Endothelial cell of umbilical vein (primary cell): ENCODE data around the gene ZC3H18. TPM values are rescaled to one million over a fixed set of nuclear protein-coding genes. Genes with fewer than 3 reads are reported as not detected.

Source experiments
- BruUV-seq: library from RNA; stranded (reverse); fragments of 400-500 nt; replicated peaks from 2 replicates; lab custom pipeline; 2021; lab: Mats Ljungman, UMichigan
- CTCF ChIA-PET: fragments of 300-600, 350-600 bp; sonication (Branson Sonifier 250); formaldehyde crosslinking; loops from one replicate; lab custom pipeline; 2021; ENCODE audit warnings: antibody characterized with exemption, inconsistent platforms; lab: Charles Lee
- POLR2A ChIA-PET: fragments of 300-600, 350-600 bp; sonication (Branson Sonifier 250); formaldehyde crosslinking; loops from one replicate; lab custom pipeline; 2021; ENCODE audit warnings: antibody characterized with exemption, inconsistent platforms; lab: Charles Lee
- DNase-seq: peaks from one replicate; pipeline ENCODE4 v3.0.0-alpha.2; 2011; ENCODE audit warnings: low read depth, low spot score
- FAIRE-seq: peaks from 2 replicates; lab custom pipeline; 2011; peaks lifted over from hg19 to GRCh38; lab: Jason Lieb, UNC
- H2AFZ ChIP-seq: 2 replicates; pipeline ENCODE4 v1.6.0; 2012; ENCODE audit warnings: low read depth, low read length, control low read depth, inconsistent platforms
- H3K27ac ChIP-seq: 2 replicates; pipeline ENCODE4 v1.5.1; 2011; ENCODE audit warnings: low read depth, mild to moderate bottlenecking, control low read depth, low read length, moderate library complexity; ENCODE audit not compliant: insufficient read depth
- H3K27me3 ChIP-seq, 2 experiments: 2 replicates each; pipeline versions ENCODE4 v1.6.0 to v1.6.1; 2011; ENCODE audit warnings: low read length in 2 of 2, mixed read lengths in 1 of 2; ENCODE audit not compliant: control insufficient read depth in 2 of 2, insufficient read depth in 2 of 2
- H3K36me3 ChIP-seq, 2 experiments: 2 replicates in 1 of 2; 3 replicates in 1 of 2; pipeline ENCODE4 v1.5.1; 2011; ENCODE audit warnings: low read length in 2 of 2, mild to moderate bottlenecking in 1 of 2, moderate library complexity in 1 of 2; ENCODE audit not compliant: control insufficient read depth in 2 of 2, insufficient read depth in 2 of 2; ENCODE audit errors: extremely low read depth in 1 of 2
- H3K4me1 ChIP-seq: 3 replicates; pipeline ENCODE4 v1.5.1; 2011; ENCODE audit warnings: mild to moderate bottlenecking, low read length; ENCODE audit not compliant: control insufficient read depth, insufficient read depth; ENCODE audit errors: extremely low read depth
- H3K4me2 ChIP-seq: 2 replicates; pipeline ENCODE4 v1.6.1; 2011; ENCODE audit warnings: low read length, control low read depth, mixed read lengths; ENCODE audit not compliant: insufficient read depth
- H3K4me3 ChIP-seq, 3 experiments: fragments of 200-600 bp in 1 of 3; sonication (generic), shearing (Covaris generic) in 1 of 3; replicated peaks in 1 of 3; 2 replicates each; pipeline ENCODE4 v1.5.1; 2011 to 2016; ENCODE audit warnings: control low read depth in 3 of 3, low read length in 3 of 3, mild to moderate bottlenecking in 2 of 3, inconsistent platforms in 1 of 3, low read depth in 1 of 3, moderate library complexity in 1 of 3; ENCODE audit not compliant: insufficient read depth in 1 of 3
- H3K79me2 ChIP-seq: 2 replicates; pipeline ENCODE4 v1.6.0; 2012; ENCODE audit warnings: low read length, inconsistent platforms; ENCODE audit not compliant: control insufficient read depth, insufficient read depth
- H3K9ac ChIP-seq: replicated peaks from 2 replicates; pipeline ENCODE3; 2011; ENCODE audit warnings: low read length, control low read depth; ENCODE audit not compliant: insufficient read depth; ENCODE audit errors: extremely low read depth
- H3K9me1 ChIP-seq: replicated peaks from 3 replicates; pipeline ENCODE4 v1.6.0; 2011; ENCODE audit warnings: mild to moderate bottlenecking, low read length; ENCODE audit not compliant: control insufficient read depth, insufficient read depth; ENCODE audit errors: extremely low read depth
- H3K9me3 ChIP-seq: replicated peaks from 2 replicates; pipeline ENCODE4 v1.5.1; 2012; ENCODE audit warnings: low read length, inconsistent platforms; ENCODE audit not compliant: control insufficient read depth, insufficient read depth
- H4K20me1 ChIP-seq: replicated peaks from 2 replicates; pipeline ENCODE3; 2011; ENCODE audit warnings: mild to moderate bottlenecking, low read length; ENCODE audit not compliant: control insufficient read depth, insufficient read depth; ENCODE audit errors: extremely low read depth
- CTCF ChIP-seq, 2 donors: IDR thresholded peaks; 1 replicate in 1 of 2; 2 replicates in 1 of 2; pipeline ENCODE4 v1.5.1; 2011; ENCODE audit warnings: low read length in 2 of 2, mild to moderate bottlenecking in 2 of 2, moderate library complexity in 2 of 2, control low read depth in 1 of 2, inconsistent platforms in 1 of 2, low read depth in 1 of 2; ENCODE audit not compliant: insufficient read depth in 1 of 2; ENCODE audit errors: extremely low read depth in 1 of 2
- EZH2 ChIP-seq: IDR thresholded peaks from 2 replicates; pipeline ENCODE4 v1.6.1; 2012; ENCODE audit warnings: borderline replicate concordance, low read depth, mild to moderate bottlenecking, moderate library complexity, low read length, inconsistent platforms; ENCODE audit not compliant: severe bottlenecking
- FOS ChIP-seq: IDR thresholded peaks from 2 replicates; pipeline ENCODE4 v1.6.1; 2011; ENCODE audit warnings: mild to moderate bottlenecking, low read length, moderate library complexity, borderline replicate concordance; ENCODE audit not compliant: insufficient read depth
- GATA2 ChIP-seq: IDR thresholded peaks from 2 replicates; pipeline ENCODE4 v1.7.0; 2011; ENCODE audit warnings: low read depth, mild to moderate bottlenecking, moderate library complexity, mixed read lengths, low read length; ENCODE audit not compliant: insufficient read length, insufficient read depth
- JUN ChIP-seq: IDR thresholded peaks from 2 replicates; pipeline ENCODE4 v1.6.1; 2011; ENCODE audit warnings: borderline replicate concordance, low read depth; ENCODE audit not compliant: insufficient read length, insufficient read depth
- MAX ChIP-seq: IDR thresholded peaks from 2 replicates; pipeline ENCODE4 v1.6.1; 2011; ENCODE audit not compliant: insufficient read depth, insufficient read length
- MYC ChIP-seq: IDR thresholded peaks from one replicate; pipeline ENCODE4 v1.6.1; 2011; ENCODE audit warnings: mild to moderate bottlenecking, low read depth, low read length
- POLR2A ChIP-seq: IDR thresholded peaks from 2 replicates; pipeline ENCODE4 v1.6.1; 2012; ENCODE audit warnings: low read depth, mild to moderate bottlenecking, control low read depth, low read length
- POLR2AphosphoS5 ChIP-seq: IDR thresholded peaks from 2 replicates; pipeline ENCODE4 v1.6.1; 2012; ENCODE audit warnings: low read depth, mild to moderate bottlenecking, control low read depth, low read length, moderate library complexity; ENCODE audit not compliant: insufficient read depth
- dilution Hi-C: fragments of 300-500 bp; cut with MboI; formaldehyde crosslinking; loops from one replicate; pipeline ENCODE4 v1.15.0; 2019; ENCODE audit warnings: low sequenced_read_pairs; ENCODE audit not compliant: extremely low pct_ligation_motif_present
- intact Hi-C: fragments of 100-400 bp; cut with micrococcal nuclease; formaldehyde crosslinking; loops from one replicate; pipeline ENCODE4 v1.10.0; 2022
- polyA plus RNA-seq, 4 experiments: library from polyadenylated mRNA; depleted of rRNA in 3 of 4; stranded (reverse) in 3 of 4; unstranded in 1 of 4; fragments of >200 nt; gene quantifications; 2 replicates each; pipeline versions ENCODE4 v1.2.1 to v1.2.3, GENCODE V29; 2011 to 2012; ENCODE audit warnings: missing spikeins in 1 of 4
- total RNA-seq: library from RNA; stranded (reverse); gene quantifications from 2 replicates; pipeline ENCODE4 v1.2.3, GENCODE V29; 2021

ZC3H18 gene
- total and polyA plus RNA-seq, 2 donors (not counting 3 experiments of a cell fraction or from before 2014, with no cell fraction given): 12.1 to 52.8 TPM

DNA sequence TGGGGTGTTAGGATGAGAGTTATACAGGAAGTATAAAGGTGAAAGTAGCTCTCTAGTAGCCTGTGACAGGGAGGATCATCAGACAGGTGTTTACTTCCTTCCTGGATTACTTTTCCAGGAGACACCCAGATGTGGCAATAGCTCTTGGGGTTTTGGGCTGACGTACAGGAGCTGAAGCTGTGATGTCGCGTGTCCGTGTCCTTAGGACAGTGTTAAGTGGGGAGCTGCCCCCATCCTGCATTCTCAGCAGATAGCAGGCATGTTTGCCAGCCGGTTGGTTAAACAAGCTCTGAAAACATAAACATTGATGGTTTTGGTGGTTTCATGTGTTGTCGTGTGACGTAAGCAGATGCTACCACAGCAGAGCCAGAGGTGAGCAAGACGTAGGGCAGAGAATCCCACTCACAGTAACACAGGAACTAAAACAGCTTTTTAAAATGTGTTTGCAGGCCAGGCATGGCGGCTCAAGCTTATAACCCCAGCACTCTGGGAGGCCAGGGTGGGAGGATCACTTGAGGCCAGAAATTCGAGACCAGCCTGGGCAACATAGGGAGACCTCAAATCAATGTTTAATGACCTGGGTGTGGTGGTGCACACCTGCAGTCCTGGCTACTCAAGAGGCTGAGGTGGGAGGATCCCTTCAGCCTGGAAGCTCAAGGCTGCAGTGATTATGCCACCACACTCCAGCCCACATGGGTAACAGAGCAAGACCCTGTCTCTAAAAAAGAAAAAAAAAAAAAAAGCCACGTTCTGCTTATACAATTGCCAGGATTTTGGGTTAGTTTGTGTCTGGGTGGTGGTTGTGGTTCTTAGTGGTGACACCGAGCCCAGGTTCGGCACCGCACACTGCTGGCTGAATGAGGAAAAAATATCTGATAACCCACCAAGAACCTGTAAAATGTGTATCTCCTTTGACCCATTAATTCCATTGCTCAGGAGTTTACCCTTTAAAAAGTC lies 49.9 kb downstream of the ZC3H18 start:
- Histone ChIP-seq H3K27ac (no peak overlapping the region), H3K79me2 (peaks cover 4% of the 10 kb centered on the region), H3K27me3 (no peaks in the 10 kb centered on the region), H3K4me2 (no peak overlapping the region), H2AFZ (no peak overlapping the region), H3K9me3 (no peaks in the 10 kb centered on the region), H3K36me3 (peaks cover 11 to 42% of the 10 kb centered on the region in 2 experiments), H3K4me1 (no peaks in the 10 kb centered on the region), H3K4me3 (no peak overlapping the region), H3K9ac (no peak overlapping the region), H3K9me1 (no peaks in the 10 kb centered on the region), H4K20me1 (no peaks in the 10 kb centered on the region)
- ChIA-PET POLR2A (no interaction called here), CTCF (interaction anchor here (1.2 to 1.4 kb wide), 2 partner anchors 9 to 117 kb away, joined by 3 read pairs; no protein-coding TSS in a partner anchor)
- dilution Hi-C loops: no loop called here
- BruUV-seq: no TSS peak
- intact Hi-C loops: no loop called here
- FAIRE-seq (no peak), DNase-seq (no peak)
- TF ChIP-seq JUN: no peak
- TF ChIP-seq CTCF (IDR thresholded peaks at IDR 0.05; ENCODE audit: extremely low read depth in 1 of 2, insufficient read depth in 1 of 2, low read depth in 1 of 2, low read length in 2 of 2): no peak
- TF ChIP-seq GATA2: no peak
- no peak for TF ChIP-seq POLR2A
- no peak for TF ChIP-seq FOS
- TF ChIP-seq MAX: no peak
- no peak for TF ChIP-seq EZH2
- no peak for TF ChIP-seq MYC
- no peak for TF ChIP-seq POLR2AphosphoS5
